ENCODE results near the gene CDYL2.

- no peak for TF ChIP-seq POLR2A (IDR thresholded peaks at IDR 0.05)
- no peak for TF ChIP-seq CTCF (IDR thresholded peaks at IDR 0.05)
Measured at GRCh38 chr16:80665356-80665755, 139.0 kb downstream of the CDYL2 start.

All from body of pancreas (tissue), 4 donors.